Vagina (tissue), 2 donors: Measurements from ENCODE around the gene ZNF451.

Source experiments
- CTCF ChIP-seq, 3 experiments: fragments of 450-650 bp in 2 of 3; fragments of 200-600 bp in 1 of 3; sonication (generic) in 1 of 3; IDR thresholded peaks; one replicate each; pipeline ENCODE4 v1.5.1; 2017 to 2019; ENCODE audit warnings: antibody characterized with exemption in 3 of 3, mild to moderate bottlenecking in 2 of 3, moderate library complexity in 2 of 3
- POLR2A ChIP-seq, 2 donors: fragments of 450-650 bp; IDR thresholded peaks; one replicate each; pipeline ENCODE4 v1.6.1; 2017; ENCODE audit warnings: antibody characterized with exemption in 2 of 2, mild to moderate bottlenecking in 2 of 2, moderate library complexity in 2 of 2

- TF ChIP-seq CTCF (IDR thresholded peaks at IDR 0.05) (no peak), POLR2A (IDR thresholded peaks at IDR 0.05) (no peak)
Observed at GRCh38 chr6:57072108-57072507, 17.9 kb upstream of the ZNF451 start.
